HEK293T (cell line): ENCODE measurements around the gene ACOD1.

Experiments used
- CTCF ChIA-PET: fragments of 350-600 bp; formaldehyde crosslinking; extraction: SDS; loops from one replicate; lab custom pipeline; 2021; ENCODE audit warnings: antibody characterized with exemption, inconsistent platforms; lab: Yijun Ruan, JAX
- POLR2A ChIA-PET: fragments of 350-600 bp; formaldehyde crosslinking; extraction: SDS; loops from one replicate; lab custom pipeline; 2020; ENCODE audit warnings: antibody characterized with exemption, inconsistent platforms; lab: Yijun Ruan, JAX
- DNase-seq: peaks from one replicate; pipeline ENCODE4 v3.0.0; 2012; ENCODE audit warnings: mixed read lengths; ENCODE audit errors: extremely low spot score
- ARNT ChIP-seq: fragments of 450-650 bp; IDR thresholded peaks from 2 replicates; pipeline ENCODE4 v1.6.1; 2017; ENCODE audit warnings: mild to moderate bottlenecking
- BHLHE40 ChIP-seq: fragments of 450-650 bp; IDR thresholded peaks from 2 replicates; pipeline ENCODE4 v1.6.1; 2016; ENCODE audit warnings: mild to moderate bottlenecking, moderate library complexity, borderline replicate concordance
- CTBP1 ChIP-seq: fragments of 450-650 bp; IDR thresholded peaks from 2 replicates; pipeline ENCODE4 v1.6.1; 2016; ENCODE audit warnings: borderline replicate concordance
- ELF4 ChIP-seq: fragments of 450-650 bp; IDR thresholded peaks from 2 replicates; pipeline ENCODE4 v1.6.1; 2017; ENCODE audit warnings: antibody characterized with exemption
- FOXA1 ChIP-seq: fragments of 450-650 bp; IDR thresholded peaks from 2 replicates; pipeline ENCODE4 v1.6.1; 2016; ENCODE audit warnings: mild to moderate bottlenecking
- FOXK2 ChIP-seq: fragments of 450-650 bp; IDR thresholded peaks from 2 replicates; pipeline ENCODE4 v1.6.1; 2016; ENCODE audit warnings: mild to moderate bottlenecking
- FOXM1 ChIP-seq: fragments of 450-650 bp; IDR thresholded peaks from 2 replicates; pipeline ENCODE4 v1.6.1; 2017; ENCODE audit warnings: mild to moderate bottlenecking, borderline replicate concordance
- HDGF ChIP-seq: fragments of 450-650 bp; IDR thresholded peaks from 2 replicates; pipeline ENCODE4 v1.6.1; 2017; ENCODE audit warnings: antibody characterized with exemption, borderline replicate concordance
- L3MBTL2 ChIP-seq: fragments of 450-650 bp; conservative IDR thresholded peaks from 2 replicates; pipeline ENCODE4 v1.6.1; 2016; ENCODE audit warnings: mild to moderate bottlenecking
- LEF1 ChIP-seq: fragments of 450-650 bp; IDR thresholded peaks from 2 replicates; pipeline ENCODE4 v1.6.1; 2017; ENCODE audit warnings: mild to moderate bottlenecking, borderline replicate concordance
- NFRKB ChIP-seq: fragments of 450-650 bp; IDR thresholded peaks from 2 replicates; pipeline ENCODE4 v1.6.1; 2016; ENCODE audit warnings: mild to moderate bottlenecking, moderate library complexity
- PKNOX1 ChIP-seq: fragments of 450-650 bp; IDR thresholded peaks from 2 replicates; pipeline ENCODE4 v1.6.1; 2016
- SP1 ChIP-seq: fragments of 450-650 bp; IDR thresholded peaks from 2 replicates; pipeline ENCODE4 v1.6.1; 2017
- SUZ12 ChIP-seq: fragments of 450-650 bp; IDR thresholded peaks from 2 replicates; pipeline ENCODE4 v1.6.1; 2016; ENCODE audit warnings: mild to moderate bottlenecking
- TARDBP ChIP-seq: fragments of 450-650 bp; IDR thresholded peaks from 2 replicates; pipeline ENCODE4 v1.6.1; 2016
- ZNF384 ChIP-seq: fragments of 450-650 bp; IDR thresholded peaks from 2 replicates; pipeline ENCODE4 v1.6.1; 2016

Gene ACOD1

GRCh38 chr13:76971851-76972829 is 23.8 kb downstream of the ACOD1 start:
- ChIA-PET POLR2A (interaction anchor here (0.8 to 1.3 kb wide), 2 partner anchors 20 to 54 kb away, joined by 4 read pairs; partner anchors contain the start of gene FBXL3), CTCF (interaction anchor here (0.6 to 5.2 kb wide), 4 partner anchors 9 to 1110 kb away, joined by 3 to 32 read pairs (median 4); no protein-coding TSS in a partner anchor)
- TF ChIP-seq BHLHE40: no peak
- no peak for TF ChIP-seq TARDBP
- no peak for TF ChIP-seq SUZ12
- no peak for TF ChIP-seq CTBP1
- no peak for DNase-seq

- DNase-seq: no peak
- TF ChIP-seq TARDBP: no peak
- TF ChIP-seq FOXK2: no peak
- TF ChIP-seq SUZ12: no peak
- TF ChIP-seq ARNT: no peak
- CTCF ChIA-PET: interaction anchor here (0.6 to 1.4 kb wide), 5 partner anchors 10 to 591 kb away, joined by 3 to 6 read pairs (median 3); partner anchors contain the start of gene CLN5
- POLR2A ChIA-PET: interaction anchor here (1.0 kb wide), 1 partner anchor 52 kb away, joined by 3 read pairs; no protein-coding TSS in a partner anchor
Measured at GRCh38 chr13:76973920-76974617, 25.8 kb downstream of the ACOD1 start.

- CTCF ChIA-PET: interaction anchor here (1.1 to 1.4 kb wide), 3 partner anchors 10 to 28 kb away, joined by 3 to 6 read pairs (median 3); partner anchors contain the start of gene CLN5
Measured at GRCh38 chr13:76974618-76974975, 26.3 kb downstream of the ACOD1 start.

GRCh38 chr13:76975863-76976262 is 27.6 kb downstream of the ACOD1 start:
- POLR2A ChIA-PET: interaction anchor here (2.2 kb wide), 1 partner anchor 16 kb away, joined by 11 read pairs; the partner anchor contains the start of gene CLN5
- TF ChIP-seq ZNF384 (no peak), FOXA1 (no peak)
- no peak for DNase-seq
- CTCF ChIA-PET: interaction anchor here (2.7 kb wide), 1 partner anchor 91 kb away, joined by 8 read pairs; no protein-coding TSS in a partner anchor

More at GRCh38 chr13:76974618-76974975, 26.3 kb downstream of the ACOD1 start:
- POLR2A ChIA-PET: no interaction called here
- TF ChIP-seq ARNT (no peak), TARDBP (no peak), HDGF (no peak), NFRKB (no peak), L3MBTL2 (no peak)
- no peak for DNase-seq

GRCh38 chr13:76976490-76976889 is 28.2 kb downstream of the ACOD1 start:
- DNase-seq: no peak
- TF ChIP-seq PKNOX1 (no peak), FOXA1 (no peak), NFRKB (no peak), ARNT (no peak), TARDBP (no peak), L3MBTL2 (no peak), ZNF384 (no peak), SP1 (no peak), HDGF (no peak), LEF1 (no peak), ELF4 (no peak)
- ChIA-PET CTCF (interaction anchor here (0.6 to 2.7 kb wide), 5 partner anchors 9 to 1343 kb away, joined by 3 to 11 read pairs (median 3); no protein-coding TSS in a partner anchor), POLR2A (interaction anchor here (0.6 to 2.2 kb wide), 3 partner anchors 15 to 46 kb away, joined by 3 to 11 read pairs (median 4); partner anchors contain the start of gene CLN5)

- CTCF ChIA-PET: interaction anchor here (0.6 to 2.7 kb wide), 6 partner anchors 9 to 1343 kb away, joined by 3 to 11 read pairs (median 3); no protein-coding TSS in a partner anchor
- POLR2A ChIA-PET: interaction anchor here (0.6 to 2.2 kb wide), 4 partner anchors 15 to 49 kb away, joined by 3 to 11 read pairs (median 4); partner anchors contain the start of gene CLN5
- no peak for DNase-seq
- no peak for TF ChIP-seq ARNT
- TF ChIP-seq L3MBTL2: no peak
- no peak for TF ChIP-seq FOXA1
- no peak for TF ChIP-seq ELF4
- TF ChIP-seq SUZ12: no peak
- TF ChIP-seq FOXK2: no peak
- TF ChIP-seq ZNF384: no peak
- no peak for TF ChIP-seq TARDBP
- TF ChIP-seq FOXM1: no peak
Measured at GRCh38 chr13:76976929-76977328, 28.6 kb downstream of the ACOD1 start.

- peak; percentile 100 for DNase-seq
- TF ChIP-seq FOXM1: no peak
- peak; percentile 49; the same call in 1 of the 2 replicates for TF ChIP-seq CTBP1
- TF ChIP-seq FOXA1: no peak
- peak; percentile 81 for TF ChIP-seq ARNT
- POLR2A ChIA-PET: interaction anchor here (1.5 kb wide), 1 partner anchor 12 kb away, joined by 6 read pairs; the partner anchor contains the start of gene CLN5
- CTCF ChIA-PET: interaction anchor here (0.5 to 2.8 kb wide), 29 partner anchors 9 to 1347 kb away, joined by 3 to 32 read pairs (median 3); partner anchors contain the start of genes CLN5, FBXL3 and KCTD12
Measured at GRCh38 chr13:76980075-76980718, 31.9 kb downstream of the ACOD1 start.
